GM21447 (cell line): ENCODE data around the gene MAML2.
A peak's percentile ranks its signal among the peaks of the same experiment; 100 is the strongest.
"Not testable (repeated sequence)": the region's sequence is repeated elsewhere in the genome, so short reads cannot be mapped to it uniquely, and the experiment has no call there.

ENCODE experiments used
- ATAC-seq: cut with Tn5 transposase; IDR thresholded peaks from one replicate; pipeline ENCODE4 v1.9.1; 2021; ENCODE audit not compliant: unreplicated experiment

The MAML2 gene

GRCh38 chr11:96193745-96194443 is 149.1 kb downstream of the MAML2 start:
- no peak for ATAC-seq

DNA sequence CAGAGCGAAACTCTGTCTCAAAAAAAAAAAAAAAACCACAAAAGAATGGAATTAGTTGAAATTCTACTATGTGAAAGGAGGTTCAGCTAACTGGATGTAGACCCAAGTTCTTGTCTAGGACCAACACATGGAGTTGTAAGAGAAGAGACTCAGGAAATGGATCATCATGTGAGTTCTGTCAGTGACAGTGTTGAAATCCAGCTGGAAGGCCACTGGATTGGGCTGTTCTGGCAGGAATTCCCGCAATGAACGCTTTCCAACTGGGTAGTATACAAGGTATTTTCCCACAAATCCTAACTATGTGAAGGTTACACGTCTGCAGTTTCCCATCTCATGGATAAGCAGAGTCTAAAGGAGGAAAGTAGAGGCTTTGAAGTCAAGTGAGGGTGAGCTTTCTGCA is 151.2 kb downstream of the MAML2 start:
- no peak for ATAC-seq

- ATAC-seq: peak; percentile 29
Observed at GRCh38 chr11:96189351-96189750, 153.6 kb downstream of the MAML2 start.

DNA sequence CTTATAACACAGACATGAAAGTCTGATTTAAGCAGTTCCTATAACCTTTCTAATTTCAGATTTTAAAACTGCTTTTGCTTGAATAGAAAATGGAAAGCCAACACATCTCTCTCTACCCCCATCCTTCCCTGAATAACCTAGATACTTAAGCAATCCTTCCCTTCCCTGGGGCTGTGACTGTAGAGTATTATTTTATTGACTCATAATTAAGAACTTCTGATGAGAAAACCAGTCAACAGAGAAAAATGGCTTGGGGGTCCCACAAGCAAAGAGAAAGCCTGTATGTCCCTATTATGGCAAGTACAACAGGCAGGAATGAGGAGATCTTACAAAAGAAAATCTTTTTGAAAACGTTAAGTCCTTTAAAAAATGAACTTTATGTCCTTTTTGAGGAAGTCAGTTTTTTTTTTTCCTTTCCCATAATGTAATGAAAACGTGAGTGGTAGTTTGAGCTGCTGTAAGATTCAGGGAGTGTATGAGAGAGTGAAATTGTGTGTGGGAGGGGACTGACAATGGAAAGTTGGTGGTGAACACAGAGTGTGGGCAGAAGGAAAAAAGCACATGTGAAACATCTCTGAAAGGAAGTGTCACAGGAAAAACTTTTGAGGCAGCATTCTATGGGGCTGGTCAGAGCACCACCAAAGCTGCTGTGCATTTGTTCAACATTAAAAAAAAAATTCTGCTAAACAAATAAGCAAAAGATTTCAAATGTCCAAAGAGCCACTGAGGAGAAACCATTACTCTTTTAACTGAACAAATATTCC is 154.6 kb downstream of the MAML2 start:
- ATAC-seq: peak; percentile 58

- ATAC-seq: no peak
Observed at GRCh38 chr11:96187822-96188221, 155.2 kb downstream of the MAML2 start.

DNA sequence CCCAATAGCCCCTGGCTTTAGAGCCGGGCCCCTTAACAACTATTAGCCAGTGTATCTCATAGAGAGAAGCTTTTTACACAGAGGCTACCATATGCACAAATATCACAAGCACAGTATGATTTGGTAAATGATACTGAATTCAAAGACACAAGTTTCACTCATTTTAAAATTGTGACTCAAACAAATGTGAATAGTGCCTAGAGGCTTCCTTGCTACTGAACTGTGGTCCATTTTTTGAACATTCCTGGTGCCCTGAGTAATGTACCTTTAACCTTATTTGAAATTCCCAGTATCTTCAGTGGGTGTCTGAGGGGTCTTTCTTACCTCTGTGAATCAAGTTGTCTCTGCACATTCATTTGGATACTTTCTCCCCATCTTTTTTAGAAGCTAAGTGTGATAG is 156.2 kb downstream of the MAML2 start:
- ATAC-seq: no peak

GRCh38 chr11:96185220-96185768 is 157.7 kb downstream of the MAML2 start:
- peak; percentile 72 for ATAC-seq

DNA sequence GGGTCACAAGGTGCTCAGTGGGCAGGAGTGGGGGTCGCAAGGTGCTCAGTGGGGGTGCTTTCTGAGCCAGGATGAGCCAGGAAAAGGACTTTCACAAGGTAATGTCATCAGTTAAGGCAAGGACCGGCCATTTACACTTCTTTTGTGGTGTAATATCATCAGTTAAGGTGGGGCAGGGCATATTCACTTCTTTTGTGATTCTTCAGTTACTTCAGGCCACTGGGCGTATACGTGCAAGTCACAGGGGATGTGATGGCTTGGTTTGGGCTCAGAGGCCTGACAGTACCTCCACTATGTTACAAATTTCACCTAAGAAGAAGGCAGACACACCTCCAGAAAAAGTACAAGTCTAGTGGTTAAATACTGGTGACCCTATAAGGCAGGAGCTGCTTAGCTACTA is 162.1 kb downstream of the MAML2 start:
- ATAC-seq: not testable (repeated sequence)

DNA sequence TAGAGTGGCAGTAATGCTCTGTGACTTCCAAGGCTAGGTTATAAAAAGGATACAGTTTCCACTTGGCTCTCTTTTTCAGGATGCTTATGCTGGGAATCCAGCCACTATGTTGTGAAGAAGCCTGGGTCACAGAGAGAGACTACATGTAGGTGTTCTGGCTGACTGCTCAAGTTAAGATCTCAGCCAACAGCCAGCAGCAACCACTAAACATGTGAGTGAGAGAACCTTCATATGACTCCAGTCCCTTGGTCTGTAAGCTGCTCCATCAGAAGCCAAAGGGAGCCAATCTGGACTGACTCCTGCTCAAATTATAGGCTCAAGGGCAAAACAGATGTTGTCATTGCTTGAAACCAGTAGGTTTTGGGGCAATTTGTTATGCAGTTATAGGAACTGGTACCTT is 162.7 kb downstream of the MAML2 start:
- ATAC-seq: peak; percentile 32

- ATAC-seq: peak; percentile 47
Observed at GRCh38 chr11:96179905-96180304, 163.1 kb downstream of the MAML2 start.

DNA sequence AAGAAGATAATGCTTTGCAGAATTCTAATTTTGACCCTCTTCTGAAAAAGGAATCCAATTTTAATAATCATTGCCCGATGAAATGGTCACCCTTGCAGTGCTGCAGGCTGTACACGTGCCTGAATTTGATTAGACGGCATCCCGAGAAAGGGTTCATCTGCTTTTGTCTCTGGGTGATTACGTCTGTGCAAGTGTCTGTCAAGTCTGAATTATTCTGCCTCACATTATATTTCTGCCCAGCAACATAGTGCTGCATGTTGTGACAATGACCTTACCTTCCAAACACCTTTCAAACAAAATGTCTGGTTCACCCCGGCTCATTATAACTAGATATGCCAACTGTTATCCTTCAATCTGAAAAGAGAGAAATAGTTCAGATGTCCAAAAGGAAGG is 164.1 kb downstream of the MAML2 start:
- ATAC-seq: no peak

DNA sequence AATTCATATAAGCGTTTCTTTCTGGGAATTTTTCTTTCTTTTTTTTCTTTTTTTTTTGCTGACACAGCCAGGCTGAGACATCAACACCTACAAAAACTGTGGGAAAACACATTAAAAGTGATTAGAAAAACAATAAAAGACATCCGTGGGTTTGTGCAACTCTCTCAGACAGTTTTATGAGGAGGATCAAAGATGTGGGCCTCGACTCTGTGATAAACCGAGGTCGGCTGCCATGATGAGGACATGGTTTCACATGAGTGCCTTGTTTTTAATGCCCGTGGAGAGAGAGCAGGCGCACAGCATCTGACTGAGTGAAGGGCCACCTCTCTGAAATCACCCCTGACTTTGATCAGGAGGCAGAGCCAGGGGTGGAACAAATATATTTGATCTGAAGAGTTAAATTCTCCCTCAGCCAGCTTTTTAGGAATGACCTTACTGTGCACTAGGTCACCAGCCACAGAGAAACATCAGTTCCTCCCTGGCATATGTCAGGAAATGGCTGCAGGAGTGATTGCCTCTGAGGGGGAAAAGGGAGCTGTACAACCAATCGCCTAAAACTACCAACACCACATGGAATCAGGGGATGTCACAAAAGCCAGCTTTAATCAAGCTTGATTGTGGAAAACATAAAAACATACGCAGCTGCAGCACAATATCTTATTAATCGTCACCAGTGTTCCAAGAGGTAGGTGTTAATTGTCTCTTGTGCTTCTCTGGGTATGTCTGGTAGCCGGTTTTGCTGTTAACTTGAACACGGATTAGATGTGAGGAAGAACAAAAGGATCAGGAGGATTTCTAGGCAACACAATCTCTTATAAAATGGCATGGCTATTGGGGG is 164.7 kb downstream of the MAML2 start:
- no peak for ATAC-seq

GRCh38 chr11:96177146-96177545 is 165.8 kb downstream of the MAML2 start:
- ATAC-seq: no peak

GRCh38 chr11:96173906-96174305 is 169.1 kb downstream of the MAML2 start:
- ATAC-seq: no peak

- ATAC-seq: no peak
Observed at GRCh38 chr11:96173422-96173821, 169.6 kb downstream of the MAML2 start.

DNA sequence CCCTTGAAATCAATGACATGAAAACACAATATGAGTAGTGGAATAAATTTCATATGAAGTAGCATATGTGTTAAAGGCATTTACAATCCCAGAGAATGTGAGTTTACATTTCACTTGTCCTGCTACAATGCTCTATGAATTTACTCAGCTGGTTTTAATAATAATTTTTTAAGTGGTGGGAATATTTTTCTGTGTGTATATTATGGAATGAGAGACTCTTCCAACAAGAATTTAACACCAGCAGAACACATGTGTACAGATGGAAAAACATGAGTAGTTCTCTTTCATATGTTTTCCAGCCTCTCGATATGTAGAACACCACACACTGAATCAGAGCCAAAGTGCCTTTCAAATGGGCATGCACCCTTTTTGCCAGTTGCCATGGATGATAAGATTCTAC is 170.4 kb downstream of the MAML2 start:
- no peak for ATAC-seq

- ATAC-seq: no peak
Observed at GRCh38 chr11:96169250-96169649, 173.7 kb downstream of the MAML2 start.

DNA sequence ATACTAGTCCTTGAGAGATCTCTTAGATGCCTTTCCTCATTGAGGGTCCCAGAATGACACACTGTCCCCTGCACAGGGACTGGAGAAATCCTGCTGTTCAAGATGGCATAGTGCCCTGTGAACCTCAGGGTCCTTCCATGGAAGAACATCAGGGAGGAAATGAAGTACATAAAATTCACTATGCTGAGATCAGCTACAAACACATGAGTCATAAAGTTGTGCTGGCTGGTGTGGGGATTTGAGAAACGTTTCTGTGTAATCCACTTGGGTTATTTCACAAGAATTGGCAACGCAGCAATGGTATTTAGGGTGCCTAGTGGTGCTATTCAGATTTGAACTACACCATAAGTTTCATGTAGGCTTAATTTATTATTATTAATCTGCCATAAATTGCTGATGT is 174.4 kb downstream of the MAML2 start:
- ATAC-seq: no peak

GRCh38 chr11:96167787-96168186 is 175.2 kb downstream of the MAML2 start:
- no peak for ATAC-seq

DNA sequence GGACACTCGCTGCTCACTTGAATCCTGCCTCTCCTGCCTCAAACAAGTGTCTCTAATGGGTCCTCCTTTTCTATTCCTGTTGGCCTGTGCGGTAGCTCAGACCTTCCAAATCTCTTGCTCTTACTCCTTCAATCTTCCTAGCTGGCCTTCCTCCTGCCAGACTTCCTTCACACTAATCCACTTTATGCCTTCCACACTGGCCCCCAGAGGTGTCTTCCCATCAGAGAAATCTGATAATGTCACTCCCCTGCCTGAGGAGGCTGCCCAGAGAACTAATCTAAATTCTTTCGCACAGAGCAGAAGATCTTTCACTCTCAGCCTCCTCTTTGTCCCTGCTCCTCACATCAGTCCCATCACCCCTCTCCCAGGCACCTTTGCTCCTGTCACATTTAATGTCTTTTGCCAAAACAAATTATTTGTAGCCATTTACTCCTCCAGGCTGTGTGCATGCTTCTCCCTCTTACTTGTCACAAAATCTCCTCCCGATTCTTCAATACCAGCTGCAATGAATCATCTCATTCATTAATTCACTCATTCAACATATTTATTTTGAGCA is 175.7 kb downstream of the MAML2 start:
- ATAC-seq: no peak
